Skeletal muscle tissue (tissue), 4 donors: ENCODE results near the gene DOCK4. TPM values are rescaled to one million over a fixed set of nuclear protein-coding genes. Genes with fewer than 3 reads are reported as not detected.
A peak's percentile ranks its signal among the peaks of the same experiment; 100 is the strongest.

Experiments
- H3K27ac ChIP-seq: one replicate; pipeline ENCODE4 v1.7.0; 2013; ENCODE audit warnings: mild to moderate bottlenecking, low read depth, low read length, inconsistent platforms
- H3K27me3 ChIP-seq, 3 donors: one replicate each; pipeline ENCODE4 v1.7.0; 2013; ENCODE audit warnings: low read length in 3 of 3; ENCODE audit not compliant: control insufficient read depth in 3 of 3, insufficient read depth in 3 of 3
- H3K36me3 ChIP-seq, 3 donors: one replicate each; pipeline ENCODE4 v1.7.0; 2013; ENCODE audit warnings: low read length in 3 of 3; ENCODE audit not compliant: control insufficient read depth in 3 of 3, insufficient read depth in 3 of 3
- H3K4me1 ChIP-seq, 3 donors: one replicate each; pipeline ENCODE4 v1.7.0; 2013; ENCODE audit warnings: low read length in 3 of 3, mild to moderate bottlenecking in 3 of 3; ENCODE audit not compliant: control insufficient read depth in 3 of 3, insufficient read depth in 3 of 3
- H3K4me3 ChIP-seq, 3 donors: one replicate each; pipeline ENCODE4 v1.7.0; 2013; ENCODE audit warnings: low read length in 3 of 3
- H3K9ac ChIP-seq, 3 donors: one replicate each; pipeline ENCODE4 v1.7.0; 2013; ENCODE audit warnings: low read length in 3 of 3, mild to moderate bottlenecking in 3 of 3, moderate library complexity in 2 of 3, low read depth in 1 of 3
- H3K9me3 ChIP-seq, 3 donors: one replicate each; pipeline ENCODE4 v1.7.0; 2013; ENCODE audit warnings: low read length in 3 of 3; ENCODE audit not compliant: control insufficient read depth in 3 of 3
- total RNA-seq: library from RNA; depleted of rRNA; stranded (reverse); fragments of >200 nt; gene quantifications from one replicate; pipeline ENCODE4 v1.2.3, GENCODE V29; 2014
- donor health status: Osteomylitis.

DOCK4 gene
- total RNA-seq, 1 donor from 2014 or later = 24.5 TPM

DNA sequence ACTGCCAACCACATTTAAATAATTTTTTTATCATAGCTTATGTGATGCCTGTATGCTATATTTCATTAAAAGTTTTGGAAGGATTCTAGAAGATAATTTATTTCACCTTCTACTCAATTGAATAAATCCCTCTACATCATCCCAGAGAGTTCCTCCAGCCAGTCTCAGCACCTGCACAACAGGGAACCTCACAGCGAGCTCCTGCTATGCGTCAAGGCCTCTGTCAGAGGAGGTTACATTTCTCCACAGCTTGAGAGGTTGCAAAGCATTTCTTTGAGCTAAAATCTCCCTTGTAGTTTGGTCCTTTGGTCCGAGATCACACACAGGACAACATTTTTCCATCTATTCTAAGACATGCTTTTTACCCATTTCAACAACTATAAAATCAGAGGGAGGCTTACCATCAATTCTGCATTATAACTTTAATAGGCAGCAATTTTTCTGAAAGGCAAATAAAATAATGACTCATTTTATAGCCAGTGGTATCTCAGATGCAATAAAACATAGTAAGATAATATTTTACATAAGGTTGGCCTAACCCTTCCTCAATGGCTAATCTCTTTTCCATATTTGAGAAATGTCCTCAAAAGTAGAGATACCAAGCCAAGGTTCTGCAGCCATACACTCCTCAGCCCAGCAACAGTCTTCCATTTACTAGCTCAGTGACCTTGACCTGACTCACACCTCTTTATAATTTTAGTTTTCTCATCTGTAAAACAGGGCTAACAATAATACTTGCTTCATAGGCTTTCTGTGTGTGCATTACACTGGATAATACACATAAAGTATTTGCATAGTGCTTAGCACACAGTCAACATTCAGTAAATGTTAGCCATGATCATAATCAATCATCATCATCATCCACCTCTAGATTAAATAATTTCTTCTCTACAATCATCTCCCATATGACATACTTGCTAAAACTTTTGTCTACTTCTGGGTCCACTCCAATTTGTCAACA is 68.8 kb downstream of the DOCK4 start:
- Histone ChIP-seq H3K4me3 (no peak overlapping the region), H3K9ac (no peak overlapping the region), H3K4me1 (peaks cover 10 to 11% (median 10%) of the 10 kb centered on the region in 3 donors), H3K27me3 (no peaks in the 10 kb centered on the region), H3K27ac (no peak overlapping the region), H3K9me3 (no peaks in the 10 kb centered on the region), H3K36me3 (no peaks in the 10 kb centered on the region)

DNA sequence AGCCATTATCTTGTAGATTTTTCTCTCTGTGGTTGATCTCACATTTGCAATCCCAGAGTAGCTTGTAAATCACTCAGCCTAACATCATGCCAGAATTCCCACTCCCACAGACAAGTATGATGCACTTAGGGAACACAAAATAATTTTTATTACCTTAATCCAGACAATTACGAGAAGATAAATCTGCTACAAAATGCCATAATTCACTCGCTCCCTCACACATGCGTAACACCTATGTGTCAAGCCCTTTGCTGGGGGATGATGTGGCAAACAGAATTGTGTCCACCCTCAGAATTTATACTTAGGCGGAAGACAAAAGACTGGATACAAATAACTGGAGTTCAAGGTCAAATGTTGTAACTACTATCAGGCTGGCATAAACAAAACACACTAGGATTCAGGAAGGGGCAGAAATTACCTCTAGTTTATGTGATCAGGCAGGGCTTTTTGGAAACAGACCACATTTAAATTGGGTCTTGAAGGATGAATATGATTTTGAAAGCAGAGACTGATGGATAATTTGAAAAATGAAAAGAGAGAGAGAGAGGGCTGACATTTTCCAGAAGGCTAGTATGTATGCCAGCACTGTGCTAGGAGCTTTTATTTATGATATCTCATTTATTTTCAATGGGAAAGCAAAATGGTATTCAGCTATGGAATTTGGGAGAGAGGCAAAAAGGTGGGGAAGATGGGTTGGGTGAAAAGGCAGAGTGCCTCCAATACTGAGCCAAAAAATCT is 69.8 kb downstream of the DOCK4 start:
- no peak overlapping the region for H3K4me3 ChIP-seq
- no peak overlapping the region for H3K27ac ChIP-seq
- H3K9me3 ChIP-seq = no peaks in the 10 kb centered on the region
- H3K4me1 ChIP-seq = peaks cover 19 to 20% (median 19%) of the 10 kb centered on the region in 3 donors
- H3K9ac ChIP-seq = no peak overlapping the region
- no peaks in the 10 kb centered on the region for H3K36me3 ChIP-seq
- H3K27me3 ChIP-seq = no peaks in the 10 kb centered on the region

DNA sequence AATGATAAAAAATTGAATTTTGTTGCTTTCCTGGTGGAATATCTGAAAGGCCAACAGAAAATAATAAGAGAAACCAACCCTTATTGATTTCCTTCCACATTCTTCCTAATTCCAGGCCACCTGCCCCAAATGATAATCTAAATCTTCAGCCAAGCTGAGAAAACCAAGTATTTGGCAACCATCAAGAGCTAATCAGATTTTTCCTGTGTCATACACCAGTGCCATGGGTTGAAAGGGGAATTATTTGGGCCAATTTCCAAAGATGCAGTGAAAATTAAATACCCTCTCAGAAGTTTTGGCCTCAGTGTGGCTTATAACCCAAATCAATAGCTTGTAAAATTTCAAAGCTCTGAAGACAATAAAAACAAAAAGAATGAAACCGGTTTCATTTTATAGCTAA is 70.4 kb downstream of the DOCK4 start:
- Histone ChIP-seq H3K27ac (no peak overlapping the region), H3K4me1 (peaks cover 20 to 25% (median 22%) of the 10 kb centered on the region in 3 donors)

DNA sequence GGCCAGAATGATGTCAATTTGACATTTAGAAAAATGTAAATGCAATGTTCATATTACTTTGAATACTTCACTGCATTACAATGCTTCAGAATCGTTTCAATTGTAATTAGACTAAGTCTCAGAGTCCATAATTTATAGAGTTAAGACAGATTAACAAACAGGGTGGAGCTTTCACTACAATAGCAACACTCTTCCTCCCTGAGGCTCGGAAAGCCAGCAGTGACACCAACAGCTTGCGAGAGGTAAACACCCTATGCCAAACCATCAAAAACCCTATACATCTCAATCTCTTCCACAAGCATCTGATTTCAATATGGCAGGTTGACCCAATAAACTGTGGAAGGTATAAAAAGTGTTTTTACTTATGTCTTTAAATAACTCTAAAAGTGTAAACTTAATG is 72.2 kb downstream of the DOCK4 start:
- no peaks in the 10 kb centered on the region for H3K27me3 ChIP-seq
- no peak overlapping the region for H3K9ac ChIP-seq
- H3K4me1 ChIP-seq = peaks cover 32 to 37% (median 36%) of the 10 kb centered on the region in 3 donors
- no peak overlapping the region for H3K27ac ChIP-seq
- no peaks in the 10 kb centered on the region for H3K9me3 ChIP-seq
- H3K36me3 ChIP-seq = no peaks in the 10 kb centered on the region
- H3K4me3 ChIP-seq = no peak overlapping the region

More for the DNA sequence above, 70.4 kb downstream of the DOCK4 start:
- no peaks in the 10 kb centered on the region for H3K36me3 ChIP-seq
- H3K27me3 ChIP-seq = no peaks in the 10 kb centered on the region
- H3K9ac ChIP-seq = no peak overlapping the region
- H3K9me3 ChIP-seq = no peaks in the 10 kb centered on the region
- no peak overlapping the region for H3K4me3 ChIP-seq

DNA sequence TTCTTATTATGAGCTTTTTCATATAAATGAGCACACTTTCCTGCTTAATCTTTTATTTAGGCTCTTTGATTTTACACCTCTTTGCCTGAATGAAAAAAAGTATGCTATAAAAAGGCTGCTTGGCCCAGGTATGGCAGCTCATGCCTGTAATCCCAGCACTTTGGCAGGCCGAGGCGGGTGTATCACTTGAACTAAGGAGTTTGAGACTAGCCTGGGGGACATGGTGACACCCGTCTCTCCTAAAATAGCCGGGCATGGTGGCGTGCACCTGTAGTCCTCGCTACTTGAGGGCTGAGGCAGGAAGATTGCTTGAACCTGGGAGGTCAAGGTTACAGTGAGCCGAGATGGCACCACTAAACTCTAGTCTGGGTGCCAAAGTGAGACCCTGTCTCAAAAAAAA is 72.9 kb downstream of the DOCK4 start:
- Histone ChIP-seq H3K4me1 (peaks cover 35 to 39% (median 37%) of the 10 kb centered on the region in 3 donors), H3K9me3 (no peaks in the 10 kb centered on the region), H3K27me3 (no peaks in the 10 kb centered on the region), H3K27ac (peak overlapping the region; percentile 81), H3K9ac (no peak overlapping the region), H3K36me3 (no peaks in the 10 kb centered on the region), H3K4me3 (no peak overlapping the region)

DNA sequence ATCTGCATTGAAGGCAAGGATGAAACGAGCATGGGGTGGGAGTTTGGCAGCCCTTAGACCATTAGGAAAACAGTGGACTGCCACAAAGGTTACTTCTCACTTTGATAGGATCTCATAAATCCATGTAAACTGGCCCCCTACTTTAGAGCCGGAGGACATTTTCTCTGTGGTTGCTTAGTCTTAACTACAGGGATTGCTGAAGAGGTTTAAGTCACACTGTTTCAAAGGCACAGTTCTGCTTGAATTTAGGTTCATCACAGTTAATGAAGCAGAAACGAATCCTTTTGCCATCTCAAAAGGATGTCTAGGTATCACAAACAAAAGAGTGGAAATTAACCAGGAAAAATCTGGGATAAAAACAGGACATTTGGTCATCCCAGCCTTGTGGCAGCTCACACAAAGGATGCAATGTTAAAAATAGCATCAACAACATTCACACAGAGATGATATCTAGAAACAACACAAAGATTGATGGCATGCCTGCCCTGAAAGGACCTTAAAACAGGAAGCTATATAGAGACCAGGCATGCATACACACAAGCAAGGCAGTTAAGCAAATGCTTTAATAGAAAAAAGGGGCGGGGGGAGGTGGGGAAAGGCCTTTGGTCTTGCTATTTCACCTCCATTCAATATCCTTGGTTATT is 74.0 kb downstream of the DOCK4 start:
- H3K36me3 ChIP-seq = no peaks in the 10 kb centered on the region
- no peaks in the 10 kb centered on the region for H3K27me3 ChIP-seq
- H3K27ac ChIP-seq = peak overlapping the region; percentile 81
- H3K4me1 ChIP-seq = peaks cover 35 to 39% (median 37%) of the 10 kb centered on the region in 3 donors
- no peak overlapping the region for H3K4me3 ChIP-seq
- no peaks in the 10 kb centered on the region for H3K9me3 ChIP-seq
- H3K9ac ChIP-seq = no peak overlapping the region

DNA sequence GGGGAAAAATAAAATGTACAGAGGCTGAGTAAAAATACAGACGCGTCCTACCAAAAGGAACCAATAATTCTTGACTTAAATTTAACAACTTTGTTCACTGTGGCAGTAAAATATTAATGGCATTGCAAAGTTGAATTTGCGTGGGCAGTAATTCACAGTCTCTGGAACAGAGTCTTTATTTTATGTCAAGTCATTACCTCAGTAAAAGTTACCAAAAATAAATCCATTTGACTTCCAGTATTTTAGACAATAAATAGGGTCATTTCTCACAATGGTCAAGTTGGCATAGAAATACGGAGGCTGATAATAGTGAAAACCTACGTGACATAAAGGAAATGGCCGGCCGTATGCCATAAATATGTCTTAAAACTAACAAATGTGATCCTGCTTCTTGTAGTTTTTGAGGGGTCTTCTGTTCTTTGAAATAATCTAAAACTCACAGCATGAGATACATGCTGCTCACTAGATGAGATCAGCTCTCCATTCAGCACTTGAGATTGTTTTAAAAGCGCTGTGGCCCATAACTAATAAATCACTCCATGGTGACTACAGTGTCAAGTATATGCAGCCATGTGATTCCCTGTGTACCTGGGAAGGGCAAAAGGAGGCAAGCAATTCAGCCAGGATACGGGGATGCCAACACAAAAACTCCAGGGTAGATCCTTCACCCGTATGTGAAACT is 75.3 kb downstream of the DOCK4 start:
- no peak overlapping the region for H3K9ac ChIP-seq
- H3K27me3 ChIP-seq = no peaks in the 10 kb centered on the region
- H3K4me3 ChIP-seq = no peak overlapping the region
- peak overlapping the region; percentile 81 for H3K27ac ChIP-seq
- no peaks in the 10 kb centered on the region for H3K36me3 ChIP-seq
- peaks cover 35 to 39% (median 37%) of the 10 kb centered on the region in 3 donors for H3K4me1 ChIP-seq
- no peaks in the 10 kb centered on the region for H3K9me3 ChIP-seq

DNA sequence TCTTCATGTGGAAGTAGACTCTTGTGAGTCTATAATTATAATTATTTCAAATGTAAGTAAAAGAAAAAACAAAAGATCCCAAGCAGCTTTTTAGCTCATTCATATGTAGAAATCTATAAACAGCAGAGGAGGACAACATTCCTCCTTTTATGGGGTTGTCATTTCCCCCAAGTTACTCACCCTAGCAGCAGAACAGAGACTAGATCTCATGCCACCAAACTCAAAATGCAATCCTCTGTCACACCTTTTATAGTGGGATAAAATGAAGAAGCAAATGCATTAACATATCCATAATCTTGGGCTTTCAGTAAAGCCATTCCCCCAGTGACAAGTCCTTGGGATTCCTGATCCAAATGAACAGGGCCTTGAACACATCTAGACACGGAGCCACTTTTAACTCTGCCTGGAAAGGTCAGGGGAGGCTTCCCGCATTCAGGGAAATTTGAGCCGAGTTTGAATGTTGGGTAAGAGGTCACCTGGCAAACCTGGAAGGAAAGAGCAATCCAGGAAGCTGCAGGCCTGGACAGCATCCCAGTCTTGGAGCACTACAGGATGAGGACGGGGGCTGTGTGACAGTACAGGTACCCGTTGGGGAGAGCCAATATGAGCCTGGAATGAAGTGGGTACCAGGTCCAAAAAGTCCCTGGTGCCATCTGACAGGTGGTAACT is 76.4 kb downstream of the DOCK4 start:
- peak overlapping the region; percentile 81 for H3K27ac ChIP-seq
- peak overlapping the region in 2 of 3 donors; percentile 17 to 44 for H3K4me3 ChIP-seq
- H3K9me3 ChIP-seq = no peaks in the 10 kb centered on the region
- peak overlapping the region; percentile 23 to 52 (median 40) for H3K9ac ChIP-seq
- H3K27me3 ChIP-seq = no peaks in the 10 kb centered on the region
- peaks cover 35 to 39% (median 37%) of the 10 kb centered on the region in 3 donors for H3K4me1 ChIP-seq
- H3K36me3 ChIP-seq = no peaks in the 10 kb centered on the region
